Spleen (tissue), 7 donors: ENCODE measurements around the gene ANO1.

ENCODE experiments used
- POLR2AphosphoS5 ChIP-seq, 3 donors: sonication (generic); formaldehyde crosslinking; IDR thresholded peaks; one replicate each; pipeline ENCODE4 v1.5.1; 2017; ENCODE audit warnings: antibody characterized with exemption in 3 of 3
- TF ChIP-seq, protein P1 (sequence below), 11 experiments: fragments of 200-600 bp in 7 of 11; fragments of 450-650 bp in 4 of 11; sonication (generic) in 4 of 11; IDR thresholded peaks in 8 of 11; conservative IDR thresholded peaks in 3 of 11; 1 replicate in 7 of 11; 2 replicates in 4 of 11; pipeline versions ENCODE4 v1.4.0 to v1.8.0; 2016 to 2021; ENCODE audit warnings: antibody characterized with exemption in 11 of 11, inconsistent platforms in 4 of 11, mild to moderate bottlenecking in 1 of 11
- donor health status: DM: no; HTN: no; CAD: no; lungs with moderate emphysema.
- donor health status: DM: no; HTN: no; CAD: no.
- donor health status: DM: no; HTN: no; CAD: no.

DNA sequence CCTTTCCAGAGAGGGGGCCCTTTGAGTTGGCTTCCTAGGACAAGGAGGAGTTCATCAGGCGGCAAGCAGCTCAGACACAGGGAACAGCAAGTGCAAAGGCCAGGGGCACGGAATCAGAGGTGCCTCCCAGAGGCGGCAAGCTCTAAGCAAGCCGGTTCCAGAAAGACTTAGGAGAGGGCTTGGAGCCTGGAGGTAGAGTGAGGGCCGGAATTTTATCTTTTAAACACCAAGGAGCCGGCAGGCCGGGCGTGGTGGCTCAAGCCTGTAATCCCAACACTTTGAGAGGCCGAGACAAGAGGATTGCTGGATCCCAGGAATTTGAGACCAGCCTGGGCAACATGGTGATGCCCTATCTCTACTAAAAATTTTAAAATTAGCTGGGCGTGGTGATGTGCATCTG lies 151.6 kb downstream of the ANO1 start:
- TF ChIP-seq, protein P1, sequence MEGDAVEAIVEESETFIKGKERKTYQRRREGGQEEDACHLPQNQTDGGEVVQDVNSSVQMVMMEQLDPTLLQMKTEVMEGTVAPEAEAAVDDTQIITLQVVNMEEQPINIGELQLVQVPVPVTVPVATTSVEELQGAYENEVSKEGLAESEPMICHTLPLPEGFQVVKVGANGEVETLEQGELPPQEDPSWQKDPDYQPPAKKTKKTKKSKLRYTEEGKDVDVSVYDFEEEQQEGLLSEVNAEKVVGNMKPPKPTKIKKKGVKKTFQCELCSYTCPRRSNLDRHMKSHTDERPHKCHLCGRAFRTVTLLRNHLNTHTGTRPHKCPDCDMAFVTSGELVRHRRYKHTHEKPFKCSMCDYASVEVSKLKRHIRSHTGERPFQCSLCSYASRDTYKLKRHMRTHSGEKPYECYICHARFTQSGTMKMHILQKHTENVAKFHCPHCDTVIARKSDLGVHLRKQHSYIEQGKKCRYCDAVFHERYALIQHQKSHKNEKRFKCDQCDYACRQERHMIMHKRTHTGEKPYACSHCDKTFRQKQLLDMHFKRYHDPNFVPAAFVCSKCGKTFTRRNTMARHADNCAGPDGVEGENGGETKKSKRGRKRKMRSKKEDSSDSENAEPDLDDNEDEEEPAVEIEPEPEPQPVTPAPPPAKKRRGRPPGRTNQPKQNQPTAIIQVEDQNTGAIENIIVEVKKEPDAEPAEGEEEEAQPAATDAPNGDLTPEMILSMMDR (IDR thresholded peaks at IDR 0.05 in 8 of 11, conservative IDR thresholded peaks at IDR 0.05 in 3 of 11): no peak
- no peak for TF ChIP-seq POLR2AphosphoS5 (IDR thresholded peaks at IDR 0.05)
